HCT116 (cell line): Measurements from ENCODE around the gene ATG4B. TPM values are rescaled to one million over a fixed set of nuclear protein-coding genes. Genes with fewer than 3 reads are reported as not detected.

Source experiments
- ATAC-seq: fragments of 200-7000 bp; cut with Tn5 transposase; 2 replicates; pipeline ENCODE4 v1.9.1; 2020; ENCODE audit warnings: mild to moderate bottlenecking, moderate library complexity
- BruUV-seq: library from RNA; stranded (reverse); fragments of 400-500 nt; replicated peaks from 2 replicates; lab custom pipeline; 2021; lab: Mats Ljungman, UMichigan
- CTCF ChIA-PET: fragments of 300-600 bp; sonication (Branson Sonifier 250); formaldehyde crosslinking; loops from one replicate; lab custom pipeline; 2021; ENCODE audit warnings: antibody characterized with exemption; lab: Charles Lee
- POLR2A ChIA-PET: fragments of 300-600, 350-600 bp; sonication (Branson Sonifier 250); formaldehyde crosslinking; loops from one replicate; lab custom pipeline; 2021; ENCODE audit warnings: antibody characterized with exemption; lab: Charles Lee
- RAD21 ChIA-PET, 2 experiments: fragments of 300-600 bp; sonication (Branson Sonifier 250); formaldehyde crosslinking; loops; one replicate each; lab custom pipeline; 2023; ENCODE audit warnings: low total read pairs in 2 of 2; ENCODE audit not compliant: uncharacterized antibody in 2 of 2, unreplicated experiment in 2 of 2, low non-redundant PET in 1 of 2; lab: Charles Lee
- DNase-seq: peaks from one replicate; pipeline ENCODE4 v3.0.0-alpha.2; 2010; ENCODE audit warnings: low read depth, low spot score
- H2AFZ ChIP-seq: fragments of 200-600 bp; shearing (Covaris generic), sonication (generic); 2 replicates; pipeline ENCODE4 v1.6.1; 2017; ENCODE audit warnings: low read depth, mixed run types, mixed read lengths, antibody characterized with exemption, low read length; ENCODE audit not compliant: poor library complexity, severe bottlenecking
- H3K27ac ChIP-seq: 2 replicates; pipeline ENCODE4 v1.5.1; 2012; ENCODE audit warnings: low read depth, low read length
- H3K27me3 ChIP-seq: fragments of 200-600 bp; sonication (generic); 2 replicates; pipeline ENCODE4 v1.6.1; 2016; ENCODE audit warnings: mixed run types, low read length, mixed read lengths; ENCODE audit not compliant: insufficient read depth
- H3K36me3 ChIP-seq, 2 experiments: fragments of 200-500 bp in 1 of 2; fragments of 200-600 bp in 1 of 2; sonication (Bioruptor generic) in 1 of 2; sonication (generic) in 1 of 2; 2 replicates each; pipeline versions ENCODE4 v1.5.1 to v1.6.1; 2014 to 2016; ENCODE audit warnings: low read length in 2 of 2, inconsistent platforms in 1 of 2, mixed read lengths in 1 of 2, mixed run types in 1 of 2; ENCODE audit not compliant: insufficient read depth in 2 of 2, control insufficient read depth in 1 of 2
- H3K4me1 ChIP-seq, 2 experiments: fragments of 200-600 bp in 1 of 2; sonication (generic) in 1 of 2; 2 replicates each; pipeline versions ENCODE4 v1.5.1 to v1.6.1; 2012 to 2017; ENCODE audit warnings: low read length in 2 of 2, inconsistent platforms in 1 of 2, mild to moderate bottlenecking in 1 of 2, mixed read lengths in 1 of 2, mixed run types in 1 of 2, moderate library complexity in 1 of 2; ENCODE audit not compliant: insufficient read depth in 2 of 2, control insufficient read depth in 1 of 2
- H3K4me2 ChIP-seq: fragments of 200-600 bp; sonication (generic); 2 replicates; pipeline ENCODE4 v1.6.1; 2017; ENCODE audit warnings: mixed run types, low read length, mixed read lengths
- H3K4me3 ChIP-seq, 2 experiments: fragments of 200-600 bp in 1 of 2; sonication (generic) in 1 of 2; replicated peaks in 1 of 2; 2 replicates each; pipeline ENCODE4 v1.5.1; 2011 to 2016; ENCODE audit warnings: low read length in 2 of 2, control low read depth in 1 of 2, low read depth in 1 of 2, mild to moderate bottlenecking in 1 of 2, mixed read lengths in 1 of 2, mixed run types in 1 of 2
- H3K79me2 ChIP-seq: fragments of 200-600 bp; sonication (generic); 2 replicates; pipeline ENCODE4 v1.6.1; 2017; ENCODE audit warnings: mild to moderate bottlenecking, mixed run types, low read length, moderate library complexity, mixed read lengths; ENCODE audit not compliant: insufficient read depth
- H3K9ac ChIP-seq: fragments of 200-600 bp; sonication (generic); 2 replicates; pipeline ENCODE4 v1.6.1; 2016; ENCODE audit warnings: low read length, mixed read lengths
- H3K9me2 ChIP-seq: fragments of 200-600 bp; sonication (generic), shearing (Covaris generic); 2 replicates; pipeline ENCODE4 v1.6.1; 2017; ENCODE audit warnings: mixed run types, mild to moderate bottlenecking, moderate library complexity; ENCODE audit not compliant: insufficient read depth
- H3K9me3 ChIP-seq, 2 experiments: fragments of 200-500 bp in 1 of 2; fragments of 200-600 bp in 1 of 2; sonication (Bioruptor generic) in 1 of 2; sonication (generic) in 1 of 2; 2 replicates each; pipeline ENCODE4 v1.6.1; 2014 to 2017; ENCODE audit warnings: low read length in 2 of 2, mixed read lengths in 2 of 2, inconsistent platforms in 1 of 2, low read depth in 1 of 2, mild to moderate bottlenecking in 1 of 2, mixed run types in 1 of 2, moderate library complexity in 1 of 2; ENCODE audit not compliant: control insufficient read depth in 1 of 2, insufficient read depth in 1 of 2
- H4K20me1 ChIP-seq: fragments of 200-600 bp; sonication (generic), shearing (Covaris generic); 2 replicates; pipeline ENCODE4 v1.6.1; 2017; ENCODE audit warnings: mixed run types, mild to moderate bottlenecking, moderate library complexity; ENCODE audit not compliant: insufficient read depth
- ATF3 ChIP-seq: IDR thresholded peaks from 2 replicates; pipeline ENCODE4 v1.6.1; 2012
- CBX3 ChIP-seq: IDR thresholded peaks from 2 replicates; pipeline ENCODE4 v1.6.1; 2012; ENCODE audit warnings: low read depth
- CEBPB ChIP-seq: IDR thresholded peaks from 2 replicates; pipeline ENCODE4 v1.6.1; 2012; ENCODE audit warnings: low read depth
- CTCF ChIP-seq, 3 experiments: fragments of 200-600 bp in 1 of 3; sonication (generic) in 1 of 3; IDR thresholded peaks in 2 of 3; conservative IDR thresholded peaks in 1 of 3; 2 replicates each; pipeline ENCODE4 v1.5.1; 2012 to 2017; ENCODE audit warnings: low read depth in 2 of 3, low read length in 2 of 3, antibody characterized with exemption in 1 of 3, borderline replicate concordance in 1 of 3, control low read depth in 1 of 3, mild to moderate bottlenecking in 1 of 3, mixed read lengths in 1 of 3, mixed run types in 1 of 3, moderate library complexity in 1 of 3; ENCODE audit not compliant: insufficient read depth in 1 of 3
- EGR1 ChIP-seq: IDR thresholded peaks from 2 replicates; pipeline ENCODE4 v1.6.1; 2012; ENCODE audit warnings: low read depth
- ELF1 ChIP-seq: IDR thresholded peaks from 2 replicates; pipeline ENCODE4 v1.6.1; 2012; ENCODE audit warnings: low read depth, borderline replicate concordance
- EZH2 ChIP-seq: fragments of 200-600 bp; sonication (generic); IDR thresholded peaks from 2 replicates; pipeline ENCODE4 v1.6.1; 2017; ENCODE audit warnings: antibody characterized with exemption, mixed run types
- MAX ChIP-seq: IDR thresholded peaks from 2 replicates; pipeline ENCODE4 v1.6.1; 2012
- POLR2AphosphoS5 ChIP-seq: IDR thresholded peaks from 2 replicates; pipeline ENCODE4 v1.6.1; 2011; ENCODE audit warnings: mild to moderate bottlenecking, low read depth, low read length, moderate library complexity
- REST ChIP-seq: IDR thresholded peaks from 2 replicates; pipeline ENCODE4 v1.6.1; 2012; ENCODE audit warnings: low read depth
- SIN3A ChIP-seq: IDR thresholded peaks from 2 replicates; pipeline ENCODE4 v1.6.1; 2012; ENCODE audit warnings: low read depth
- YY1 ChIP-seq: IDR thresholded peaks from 2 replicates; pipeline ENCODE4 v1.6.1; 2011; ENCODE audit warnings: low read length, low read depth, moderate library complexity, mild to moderate bottlenecking; ENCODE audit not compliant: insufficient replicate concordance; ENCODE audit errors: extremely low read depth
- ZFX ChIP-seq: fragments of 450-650 bp; IDR thresholded peaks from 2 replicates; pipeline ENCODE4 v1.6.1; 2017
- ZNF274 ChIP-seq: fragments of 200-500 bp; sonication (Bioruptor generic); IDR thresholded peaks from 2 replicates; pipeline ENCODE4 v1.6.1; 2014; ENCODE audit warnings: mild to moderate bottlenecking, low read depth, low read length, inconsistent platforms
- intact Hi-C: fragments of 100-400 bp; cut with micrococcal nuclease; formaldehyde crosslinking; loops from 2 replicates; pipeline ENCODE4 v1.10.0; 2022
- total RNA-seq: library from RNA; stranded (reverse); gene quantifications from one replicate; pipeline ENCODE4 v1.2.1, GENCODE V29; 2021; ENCODE audit not compliant: unreplicated experiment

ATG4B gene
- total RNA-seq, 1 experiment from 2014 or later = 87.4 TPM

GRCh38 chr2:241597561-241597960, 39.9 kb upstream of the ATG4B start:
- RAD21 ChIA-PET = no interaction called here
- BruUV-seq = no TSS peak
- H3K36me3 ChIP-seq = peaks cover 5 to 15% of the 10 kb centered on the region in 2 experiments; a peak in 3 of 4 replicates
- TF ChIP-seq EGR1 (no peak), REST (no peak), ZFX (no peak)
- H3K27ac ChIP-seq = no peak overlapping the region
- no peaks in the 10 kb centered on the region for H3K9me2 ChIP-seq
- POLR2A ChIA-PET = no interaction called here
- no peak overlapping the region for H3K4me2 ChIP-seq
- no peaks in the 10 kb centered on the region for H3K27me3 ChIP-seq
- DNase-seq (no peak), ATAC-seq (no peak)
- no peak overlapping the region for H3K9ac ChIP-seq
- no peaks in the 10 kb centered on the region for H3K4me1 ChIP-seq
- no peak overlapping the region for H3K4me3 ChIP-seq
- intact Hi-C loops = no loop called here
- no peaks in the 10 kb centered on the region for H3K9me3 ChIP-seq
- no peak overlapping the region for H2AFZ ChIP-seq
- no peaks in the 10 kb centered on the region; the same call in 1 of the 2 replicates for H3K79me2 ChIP-seq
- CTCF ChIA-PET = no interaction called here
- no peaks in the 10 kb centered on the region for H4K20me1 ChIP-seq

GRCh38 chr2:241598061-241598460, 39.4 kb upstream of the ATG4B start:
- Histone ChIP-seq H3K4me3 (no peak overlapping the region), H3K9me2 (no peaks in the 10 kb centered on the region), H3K4me2 (no peak overlapping the region), H3K9me3 (no peaks in the 10 kb centered on the region), H4K20me1 (no peaks in the 10 kb centered on the region), H3K27ac (no peak overlapping the region), H2AFZ (no peak overlapping the region), H3K36me3 (peaks cover 5 to 15% of the 10 kb centered on the region in 2 experiments; a peak in 3 of 4 replicates), H3K4me1 (no peaks in the 10 kb centered on the region), H3K9ac (no peak overlapping the region), H3K27me3 (no peaks in the 10 kb centered on the region), H3K79me2 (no peaks in the 10 kb centered on the region)
- intact Hi-C loops = no loop called here
- DNase-seq (no peak), ATAC-seq (no peak)
- CTCF ChIA-PET = interaction anchor here (1.0 to 1.2 kb wide), 2 partner anchors 42 to 90 kb away, joined by 3 to 4 read pairs; partner anchors contain the start of gene STK25
- RAD21 ChIA-PET = interaction anchor here in 1 of 2 experiments (0.6 to 1.1 kb wide), 2 partner anchors 22 to 48 kb away, joined by 3 read pairs; no protein-coding TSS in a partner anchor
- POLR2A ChIA-PET = interaction anchor here (0.7 kb wide), 1 partner anchor 242 kb away, joined by 3 read pairs; the partner anchor contains the start of gene FARP2
- BruUV-seq = no TSS peak
- TF ChIP-seq EZH2 = no peak
- TF ChIP-seq ELF1 = no peak
- no peak for TF ChIP-seq YY1
- TF ChIP-seq CBX3 = no peak
- no peak for TF ChIP-seq ATF3
- TF ChIP-seq CTCF (IDR thresholded peaks at IDR 0.05 in 2 of 3, conservative IDR thresholded peaks at IDR 0.05 in 1 of 3; ENCODE audit: borderline replicate concordance in 1 of 3, insufficient read depth in 1 of 3, low read depth in 2 of 3, low read length in 2 of 3) = no peak
- TF ChIP-seq SIN3A = no peak
- no peak for TF ChIP-seq ZNF274
- no peak for TF ChIP-seq POLR2AphosphoS5
- TF ChIP-seq MAX = no peak
- TF ChIP-seq CEBPB = no peak
